T-helper 2 cell treated with Interferon-gamma antibody and Interleukin-4, amounts not matched to agents 5 μg/mL and 100 μg/mL, for 36 hours (primary cell): ENCODE results near the gene CCT5.

Experiments used
- DNase-seq: peaks from one replicate; pipeline ENCODE4 v3.0.0; 2021; ENCODE audit warnings: low spot score
- H3K27ac Mint-ChIP-seq: one replicate; pipeline ENCODE4 v1.8.0; 2021; ENCODE audit warnings: mild to moderate bottlenecking, mixed read lengths
- H3K27me3 Mint-ChIP-seq: one replicate; pipeline ENCODE4 v1.8.0; 2021; ENCODE audit warnings: low read depth, mixed read lengths
- H3K36me3 Mint-ChIP-seq: one replicate; pipeline ENCODE4 v1.8.0; 2021; ENCODE audit warnings: low read depth, mixed read lengths
- H3K4me1 Mint-ChIP-seq: one replicate; pipeline ENCODE4 v1.8.0; 2021; ENCODE audit warnings: low read depth, mixed read lengths
- H3K4me3 Mint-ChIP-seq: one replicate; pipeline ENCODE4 v1.8.0; 2022; ENCODE audit warnings: mild to moderate bottlenecking, moderate library complexity, mixed read lengths
- H3K9me3 Mint-ChIP-seq: one replicate; pipeline ENCODE4 v1.8.0; 2021; ENCODE audit warnings: mixed read lengths

The CCT5 gene

DNA sequence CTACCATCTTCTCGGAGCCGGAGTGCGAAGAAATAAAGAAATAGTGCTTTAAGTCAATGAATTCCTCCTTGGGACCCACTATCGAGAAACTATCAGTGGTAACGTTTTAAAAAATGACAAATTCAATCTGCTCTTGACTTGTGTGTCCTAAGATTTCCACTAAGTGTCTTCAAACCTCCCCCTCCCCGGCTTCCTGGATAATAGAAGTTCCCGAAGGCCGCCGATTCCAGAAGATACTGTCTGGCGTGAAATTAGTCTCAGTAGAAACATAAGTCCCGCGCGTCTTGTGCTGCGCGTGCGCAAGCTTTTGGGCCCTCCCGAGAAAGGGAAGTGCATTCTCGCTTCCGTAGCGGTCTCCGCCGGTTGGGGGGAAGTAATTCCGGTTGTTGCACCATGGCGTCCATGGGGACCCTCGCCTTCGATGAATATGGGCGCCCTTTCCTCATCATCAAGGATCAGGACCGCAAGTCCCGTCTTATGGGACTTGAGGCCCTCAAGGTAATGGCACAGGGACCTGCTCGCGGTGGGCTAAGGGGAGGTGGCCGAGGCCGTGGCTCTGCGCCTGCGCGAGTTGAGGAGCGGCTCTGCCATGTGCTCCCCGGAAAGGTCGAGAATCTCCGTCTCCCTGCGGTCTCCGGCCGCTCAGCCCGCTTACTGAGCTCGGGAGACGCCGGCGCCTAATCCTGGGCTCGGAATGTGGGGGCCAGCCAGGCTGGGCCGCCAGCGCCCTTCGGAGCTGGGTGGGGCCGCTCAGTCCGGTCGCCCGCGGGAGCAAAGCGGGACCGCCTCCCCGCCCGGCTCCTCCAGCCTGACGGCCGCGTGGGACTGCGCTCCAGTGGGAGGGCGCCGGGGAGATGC lies at the start of gene CCT5:
TSS of gene CCT5 (plus strand) at position 333 of the 858 bp plus-strand sequence. CDS start at position 394, 61 bp downstream.
- H3K27ac Mint-ChIP-seq: peak within 1 kb of the TSS; percentile 96
- H3K9me3 Mint-ChIP-seq: no peaks in the 10 kb centered on the region
- peaks cover 34% of the 10 kb centered on the region for H3K4me1 Mint-ChIP-seq
- DNase-seq: peak; percentile 92
- no peaks in the 10 kb centered on the region for H3K27me3 Mint-ChIP-seq
- peaks cover 30% of the 10 kb centered on the region for H3K36me3 Mint-ChIP-seq
- H3K4me3 Mint-ChIP-seq: peak within 1 kb of the TSS; percentile 94

- Mint-ChIP-seq H3K4me1 (no peaks in the 10 kb centered on the region), H3K27ac (no peak overlapping the region), H3K9me3 (peaks cover 16% of the 10 kb centered on the region), H3K4me3 (no peak overlapping the region), H3K36me3 (no peaks in the 10 kb centered on the region), H3K27me3 (no peaks in the 10 kb centered on the region)
- no peak for DNase-seq
Observed at GRCh38 chr5:10201223-10201868, 48.7 kb upstream of the CCT5 start.

DNA sequence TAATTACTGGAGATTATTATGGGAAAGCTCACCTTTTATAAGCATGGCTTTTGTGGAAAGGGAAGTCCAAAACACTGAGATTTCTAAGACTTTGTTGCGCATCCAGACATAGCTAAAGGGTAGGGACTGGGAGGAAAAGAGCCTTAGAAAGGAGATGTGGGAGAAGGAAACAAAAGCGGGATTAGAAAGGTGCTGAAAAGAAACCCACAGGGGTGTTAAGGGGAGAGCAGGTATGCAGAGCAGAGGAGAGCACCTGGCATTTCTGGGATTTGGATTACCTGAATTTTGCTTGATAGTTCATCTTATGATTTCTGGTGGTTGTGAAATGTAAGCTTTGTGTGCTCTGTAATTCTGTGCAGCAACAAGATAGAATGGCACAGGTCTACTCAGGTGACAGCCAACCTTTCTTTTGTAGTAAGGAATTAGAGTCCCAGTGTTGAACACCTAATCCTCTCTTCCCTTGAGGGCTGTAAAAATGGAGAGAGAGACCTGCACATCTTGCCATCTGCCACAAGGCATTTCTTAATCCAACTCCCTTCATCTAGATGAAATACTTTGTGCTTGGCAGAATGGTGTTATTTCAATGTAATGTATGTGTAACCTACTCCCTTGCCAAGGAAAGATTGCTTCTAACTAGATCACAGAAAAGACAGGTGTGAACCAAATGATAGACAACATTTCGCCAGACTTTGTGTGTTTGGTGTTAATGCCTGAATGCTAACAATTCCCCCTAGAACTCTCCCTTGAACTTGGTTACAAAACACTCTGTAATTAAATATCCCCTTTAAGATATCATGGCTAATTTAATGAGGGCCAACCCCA lies 47.8 kb upstream of the CCT5 start:
- Mint-ChIP-seq H3K36me3 (no peaks in the 10 kb centered on the region), H3K9me3 (peaks cover 16% of the 10 kb centered on the region), H3K27me3 (no peaks in the 10 kb centered on the region), H3K27ac (no peak overlapping the region), H3K4me1 (no peaks in the 10 kb centered on the region), H3K4me3 (no peak overlapping the region)
- DNase-seq: no peak

DNA sequence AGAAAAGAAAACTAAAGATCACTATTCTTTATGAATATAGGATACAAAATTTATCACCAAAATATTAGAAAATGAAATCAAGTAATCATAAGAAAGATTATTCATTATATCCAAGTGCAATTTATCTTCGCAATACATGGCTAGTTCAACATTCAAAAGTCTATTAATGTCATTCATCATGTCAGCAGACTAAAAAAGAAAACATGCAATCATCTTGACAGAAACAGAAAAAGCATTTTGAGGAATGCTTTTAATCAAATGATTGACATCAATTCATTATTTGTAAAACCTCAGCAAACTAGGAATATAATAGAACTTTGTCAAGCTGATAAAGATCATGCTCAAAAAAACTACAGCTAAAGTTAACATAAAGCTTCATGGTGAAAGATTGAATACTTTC lies 41.1 kb upstream of the CCT5 start:
- no peaks in the 10 kb centered on the region for H3K36me3 Mint-ChIP-seq
- H3K4me1 Mint-ChIP-seq: no peaks in the 10 kb centered on the region
- no peaks in the 10 kb centered on the region for H3K27me3 Mint-ChIP-seq
- no peak for DNase-seq
- H3K9me3 Mint-ChIP-seq: no peaks in the 10 kb centered on the region
- H3K4me3 Mint-ChIP-seq: no peak overlapping the region
- no peak overlapping the region for H3K27ac Mint-ChIP-seq

GRCh38 chr5:10213316-10213715 lies 36.8 kb upstream of the CCT5 start:
- H3K4me3 Mint-ChIP-seq: no peak overlapping the region
- no peak for DNase-seq
- H3K27me3 Mint-ChIP-seq: no peaks in the 10 kb centered on the region
- no peaks in the 10 kb centered on the region for H3K9me3 Mint-ChIP-seq
- no peaks in the 10 kb centered on the region for H3K4me1 Mint-ChIP-seq
- no peak overlapping the region for H3K27ac Mint-ChIP-seq
- H3K36me3 Mint-ChIP-seq: no peaks in the 10 kb centered on the region

GRCh38 chr5:10214041-10214440 lies 36.0 kb upstream of the CCT5 start:
- no peaks in the 10 kb centered on the region for H3K36me3 Mint-ChIP-seq
- H3K27me3 Mint-ChIP-seq: no peaks in the 10 kb centered on the region
- DNase-seq: no peak
- H3K4me1 Mint-ChIP-seq: no peaks in the 10 kb centered on the region
- no peak overlapping the region for H3K4me3 Mint-ChIP-seq
- H3K9me3 Mint-ChIP-seq: no peaks in the 10 kb centered on the region
- H3K27ac Mint-ChIP-seq: no peak overlapping the region

DNA sequence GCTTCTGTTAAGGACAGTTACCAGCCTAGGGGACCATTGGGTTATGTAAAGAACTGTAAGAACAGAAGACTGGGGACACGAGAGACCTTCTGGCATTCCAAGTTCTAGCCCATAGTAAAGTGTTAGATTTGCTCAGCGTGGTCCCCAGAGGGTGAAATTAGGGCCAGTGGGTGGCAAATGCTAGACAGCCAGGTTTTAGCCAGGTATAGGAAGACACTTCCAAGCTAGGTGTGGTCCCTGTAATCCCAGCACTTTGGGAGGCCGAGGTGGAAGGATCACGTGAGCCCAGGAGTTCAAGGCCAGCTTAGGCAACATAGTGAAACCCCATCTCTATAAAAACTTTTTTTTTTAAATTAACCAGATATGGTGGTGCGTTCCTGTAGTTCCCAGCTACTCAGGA lies 34.7 kb upstream of the CCT5 start:
- H3K9me3 Mint-ChIP-seq: no peaks in the 10 kb centered on the region
- no peak for DNase-seq
- no peak overlapping the region for H3K4me3 Mint-ChIP-seq
- H3K4me1 Mint-ChIP-seq: no peaks in the 10 kb centered on the region
- H3K27me3 Mint-ChIP-seq: no peaks in the 10 kb centered on the region
- no peaks in the 10 kb centered on the region for H3K36me3 Mint-ChIP-seq
- no peak overlapping the region for H3K27ac Mint-ChIP-seq

- Mint-ChIP-seq H3K9me3 (no peaks in the 10 kb centered on the region), H3K36me3 (no peaks in the 10 kb centered on the region), H3K27me3 (no peaks in the 10 kb centered on the region), H3K4me1 (no peaks in the 10 kb centered on the region), H3K27ac (no peak overlapping the region), H3K4me3 (no peak overlapping the region)
- DNase-seq: no peak
Observed at GRCh38 chr5:10216107-10216506, 34.0 kb upstream of the CCT5 start.

DNA sequence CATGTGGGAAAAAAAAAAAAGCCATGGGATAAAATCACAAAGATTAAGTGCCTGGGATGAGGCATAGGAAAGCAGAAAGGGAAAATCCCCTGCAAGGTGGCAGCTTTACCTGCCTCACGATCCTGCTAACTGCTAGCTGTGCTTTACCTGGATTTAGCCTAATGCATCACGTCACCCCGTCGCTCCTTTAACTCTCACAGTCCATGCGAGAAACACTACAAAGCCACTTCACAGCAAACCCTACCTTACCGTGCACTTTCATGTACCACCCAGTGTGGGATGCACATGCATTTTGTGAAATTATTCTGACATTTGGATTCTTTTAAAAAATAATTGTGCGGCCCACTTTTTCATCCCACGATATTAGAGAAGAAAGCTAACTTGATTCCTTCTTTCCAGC lies 31.4 kb upstream of the CCT5 start:
- Mint-ChIP-seq H3K9me3 (no peaks in the 10 kb centered on the region), H3K36me3 (peaks cover under 1% of the 10 kb centered on the region), H3K27ac (no peak overlapping the region), H3K4me1 (no peaks in the 10 kb centered on the region), H3K27me3 (no peaks in the 10 kb centered on the region), H3K4me3 (no peak overlapping the region)
- no peak for DNase-seq

DNA sequence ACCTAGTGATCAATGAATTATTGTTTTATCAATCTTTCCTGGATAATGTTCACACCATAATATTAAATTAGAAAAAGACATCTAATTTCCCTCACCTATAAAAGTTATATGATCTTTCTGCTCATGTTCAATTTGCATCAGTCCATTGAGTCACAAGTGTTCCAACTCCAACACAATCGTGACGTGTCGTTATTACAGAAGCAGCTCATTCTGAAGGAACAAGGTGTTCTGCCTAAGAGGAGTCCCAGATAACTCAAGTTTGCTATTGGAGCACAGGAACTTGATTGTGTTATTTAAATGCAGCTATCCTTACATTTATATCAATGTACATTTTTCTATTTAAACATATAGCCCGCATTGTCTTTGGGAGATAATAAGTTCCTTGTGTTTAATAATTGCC lies 31.0 kb upstream of the CCT5 start:
- Mint-ChIP-seq H3K27me3 (no peaks in the 10 kb centered on the region), H3K36me3 (peaks cover 2% of the 10 kb centered on the region), H3K4me3 (no peak overlapping the region), H3K27ac (no peak overlapping the region), H3K9me3 (no peaks in the 10 kb centered on the region), H3K4me1 (no peaks in the 10 kb centered on the region)
- no peak for DNase-seq

GRCh38 chr5:10220248-10220647 lies 29.8 kb upstream of the CCT5 start:
- no peaks in the 10 kb centered on the region for H3K9me3 Mint-ChIP-seq
- no peaks in the 10 kb centered on the region for H3K4me1 Mint-ChIP-seq
- no peak for DNase-seq
- no peak overlapping the region for H3K4me3 Mint-ChIP-seq
- H3K36me3 Mint-ChIP-seq: peaks cover 7% of the 10 kb centered on the region
- no peaks in the 10 kb centered on the region for H3K27me3 Mint-ChIP-seq
- H3K27ac Mint-ChIP-seq: no peak overlapping the region

DNA sequence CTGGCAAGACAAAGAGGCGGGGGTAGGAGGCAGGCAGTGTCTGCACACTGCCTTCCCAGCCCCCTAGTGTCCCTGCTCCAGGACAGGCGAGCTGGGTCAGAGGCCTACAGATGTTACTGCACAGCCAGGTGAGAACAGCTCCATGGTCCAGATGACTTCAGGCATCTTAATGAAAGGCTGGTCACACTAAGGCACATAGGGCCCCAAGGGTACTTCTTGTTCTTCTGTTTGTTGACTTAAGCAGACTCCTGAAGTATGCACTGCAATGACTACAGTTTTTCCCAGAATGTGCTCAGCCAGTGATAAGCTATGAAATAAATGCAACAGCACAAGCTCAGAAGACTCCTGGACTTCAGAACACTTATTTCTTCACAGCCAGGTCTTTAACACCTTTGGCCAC lies 27.8 kb upstream of the CCT5 start:
- Mint-ChIP-seq H3K27ac (no peak overlapping the region), H3K9me3 (no peaks in the 10 kb centered on the region), H3K36me3 (peaks cover 11% of the 10 kb centered on the region), H3K27me3 (no peaks in the 10 kb centered on the region), H3K4me3 (no peak overlapping the region), H3K4me1 (no peaks in the 10 kb centered on the region)
- DNase-seq: no peak

DNA sequence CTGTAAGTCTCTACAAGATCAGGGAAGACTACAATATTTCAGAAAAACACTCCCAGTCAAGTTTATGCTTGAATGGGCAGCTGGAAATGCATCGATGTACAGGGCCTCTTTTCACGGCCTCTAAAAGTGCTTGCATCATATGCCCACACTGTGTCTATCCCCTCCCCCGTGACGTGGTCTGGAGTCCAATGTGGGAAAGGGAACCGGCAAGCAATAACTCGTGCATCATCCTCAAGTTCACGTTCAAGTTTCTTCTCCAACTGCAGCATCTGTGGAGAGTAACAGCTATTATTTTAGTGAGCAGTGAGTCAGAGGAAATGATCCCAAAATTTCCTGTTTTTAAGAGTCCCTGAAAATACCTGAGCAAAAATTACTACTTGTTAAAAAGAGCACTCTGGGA lies 22.7 kb upstream of the CCT5 start:
- no peaks in the 10 kb centered on the region for H3K4me1 Mint-ChIP-seq
- DNase-seq: no peak
- H3K36me3 Mint-ChIP-seq: peaks cover 20% of the 10 kb centered on the region
- no peak overlapping the region for H3K4me3 Mint-ChIP-seq
- no peaks in the 10 kb centered on the region for H3K9me3 Mint-ChIP-seq
- no peaks in the 10 kb centered on the region for H3K27me3 Mint-ChIP-seq
- no peak overlapping the region for H3K27ac Mint-ChIP-seq

- Mint-ChIP-seq H3K36me3 (peaks cover 21% of the 10 kb centered on the region), H3K27ac (no peak overlapping the region), H3K27me3 (no peaks in the 10 kb centered on the region), H3K9me3 (no peaks in the 10 kb centered on the region), H3K4me1 (no peaks in the 10 kb centered on the region), H3K4me3 (no peak overlapping the region)
- no peak for DNase-seq
Observed at GRCh38 chr5:10228288-10228687, 21.8 kb upstream of the CCT5 start.
